Ovary (tissue), 9 donors: ENCODE measurements around the gene RALGPS2. TPM values are rescaled to one million over a fixed set of nuclear protein-coding genes. Genes with fewer than 3 reads are reported as not detected.

Experiments used
- DNase-seq, 5 donors: peaks; one replicate each; pipeline ENCODE4 v3.0.0-alpha.2; 2019 to 2020
- H3K27ac ChIP-seq, 2 donors: fragments of 200-600 bp; one replicate each; pipeline versions ENCODE4 v1.5.1 to v1.8.0; 2019 to 2022
- H3K27me3 ChIP-seq: fragments of 200-600 bp; one replicate; pipeline ENCODE4 v1.8.0; 2022
- H3K36me3 ChIP-seq: fragments of 200-600 bp; sonication (generic); one replicate; pipeline ENCODE4 v1.5.1; 2019
- H3K4me1 ChIP-seq: one replicate; pipeline ENCODE4 v1.8.1; 2013; ENCODE audit warnings: mild to moderate bottlenecking, moderate library complexity; ENCODE audit not compliant: insufficient read depth
- H3K4me3 ChIP-seq: fragments of 200-600 bp; sonication (generic); one replicate; pipeline ENCODE4 v1.5.1; 2017
- H3K9me3 ChIP-seq, 2 donors: fragments of 200-600 bp in 1 of 2; sonication (generic) in 1 of 2; one replicate each; pipeline versions ENCODE4 v1.5.1 to v1.8.1; 2013 to 2019; ENCODE audit warnings: mild to moderate bottlenecking in 1 of 2, moderate library complexity in 1 of 2
- CTCF ChIP-seq, 3 donors: fragments of 450-650 bp in 2 of 3; fragments of 200-600 bp in 1 of 3; IDR thresholded peaks; one replicate each; pipeline versions ENCODE4 v1.5.1 to v1.8.0; 2016 to 2022; ENCODE audit warnings: antibody characterized with exemption in 3 of 3, mild to moderate bottlenecking in 1 of 3
- EP300 ChIP-seq: sonication (generic); formaldehyde crosslinking; IDR thresholded peaks from one replicate; pipeline ENCODE4 v1.6.1; 2017; ENCODE audit warnings: antibody characterized with exemption
- POLR2A ChIP-seq: fragments of 450-650 bp; IDR thresholded peaks from one replicate; pipeline ENCODE4 v1.6.1; 2017; ENCODE audit warnings: antibody characterized with exemption, mild to moderate bottlenecking, moderate library complexity
- WGBS, 3 donors: extraction: QIAGEN DNeasy Blood & Tissue Kit in 1 of 3; methylation state at CpG; one replicate each; pipeline versions ENCODE4 v1.1.5 to v1.1.7; 2013 to 2017; 5-methylcytosine and 5-hydroxymethylcytosine counted together
- intact Hi-C, 4 donors: fragments of 100-400 bp; cut with DNase I; formaldehyde crosslinking; loops; one replicate each; pipeline versions ENCODE4 v1.11.0 to v1.15.1; 2022 to 2023
- polyA plus RNA-seq, 2 donors: library from polyadenylated mRNA; stranded (reverse); fragments of 200-250 nt in 1 of 2; fragments of 350-450 nt in 1 of 2; fragmentation: Illumina TruSeq in 1 of 2; extraction: RNeasy Lipid Tissue Mini Kit (QIAGEN cat#74804) in 1 of 2; gene quantifications; one replicate each; pipeline ENCODE4 v1.2.3, GENCODE V29; 2013 to 2014
- total RNA-seq, 7 donors: library from RNA; depleted of rRNA in 2 of 7; stranded (reverse); fragments of >200 nt in 2 of 7; fragmentation: NEBNext Ultra II Directional in 3 of 7; extraction: Animal tissue kit (Norgen Biotek cat#: 25700) in 3 of 7; gene quantifications; one replicate each; pipeline versions ENCODE4 v1.1.0 to v1.2.4, GENCODE V29; 2016 to 2023
- donor health status: DM: no; HTN: no; CAD: no; lungs with moderate emphysema.
- donor health status: DM: no; HTN: no; CAD: no.
- donor health status: Bipolar disorder and iron deficiency.
- donor health status: DM: yes; HTN: yes; CAD: no.
- donor health status: DM: no; HTN: no; CAD: no.
- donor health status: DM: yes; HTN: yes; CAD: no.

The RALGPS2 gene
- total and polyA plus RNA-seq, 9 donors: 6.4 to 43.4 (median 25.0) TPM

- DNase-seq: no peak
- intact Hi-C loops: no loop called here
- WGBS, 3 donors: 96 to 99% (median 97%) methylated on average over 3 of the region's 3 CpGs
- peaks cover 4% of the 10 kb centered on the region for H3K4me1 ChIP-seq
- TF ChIP-seq POLR2A (no peak), CTCF (IDR thresholded peaks at IDR 0.05) (no peak), EP300 (no peak)
- no peak overlapping the region for H3K27ac ChIP-seq
- no peaks in the 10 kb centered on the region for H3K27me3 ChIP-seq
- no peak overlapping the region for H3K4me3 ChIP-seq
- no peaks in the 10 kb centered on the region for H3K36me3 ChIP-seq
- no peaks in the 10 kb centered on the region for H3K9me3 ChIP-seq
Observed at GRCh38 chr1:178796013-178796412, 71.0 kb downstream of the RALGPS2 start.

GRCh38 chr1:178797590-178797989, 72.5 kb downstream of the RALGPS2 start:
- no peak for DNase-seq
- Histone ChIP-seq H3K36me3 (no peaks in the 10 kb centered on the region), H3K4me1 (no peaks in the 10 kb centered on the region), H3K27ac (no peak overlapping the region), H3K4me3 (no peak overlapping the region), H3K27me3 (no peaks in the 10 kb centered on the region), H3K9me3 (no peaks in the 10 kb centered on the region)
- WGBS, 3 donors: 94 to 99% (median 97%) methylated on average over 2 of the region's 2 CpGs
- TF ChIP-seq POLR2A (no peak), CTCF (IDR thresholded peaks at IDR 0.05) (no peak), EP300 (no peak)
- intact Hi-C loops: no loop called here

- DNase-seq: no peak
- Histone ChIP-seq H3K4me1 (no peaks in the 10 kb centered on the region), H3K9me3 (no peaks in the 10 kb centered on the region), H3K27ac (no peak overlapping the region), H3K36me3 (no peaks in the 10 kb centered on the region), H3K4me3 (no peak overlapping the region), H3K27me3 (no peaks in the 10 kb centered on the region)
- 95 to 97% (median 96%) methylated on average over 6 of the region's 6 CpGs for WGBS, 3 donors
- no peak for TF ChIP-seq POLR2A
- no peak for TF ChIP-seq CTCF (IDR thresholded peaks at IDR 0.05)
- no peak for TF ChIP-seq EP300
- intact Hi-C loops: no loop called here
Observed at GRCh38 chr1:178798232-178798861, 73.3 kb downstream of the RALGPS2 start.

GRCh38 chr1:178802873-178803272, 77.8 kb downstream of the RALGPS2 start:
- WGBS, 3 donors: 49 to 56% (median 55%) methylated on average over 3 of the region's 3 CpGs
- Histone ChIP-seq H3K36me3 (no peaks in the 10 kb centered on the region), H3K9me3 (no peaks in the 10 kb centered on the region), H3K27ac (no peak overlapping the region), H3K4me1 (no peaks in the 10 kb centered on the region), H3K4me3 (no peak overlapping the region), H3K27me3 (no peaks in the 10 kb centered on the region)
- TF ChIP-seq EP300 (no peak), POLR2A (no peak), CTCF (IDR thresholded peaks at IDR 0.05) (no peak)
- intact Hi-C loops: no loop called here
- no peak for DNase-seq
